Testis (tissue), 2 donors: ENCODE measurements around the gene CRAT.

Experiments
- POLR2A ChIP-seq: fragments of 450-650 bp; IDR thresholded peaks from one replicate; pipeline ENCODE4 v1.6.1; 2017; ENCODE audit warnings: antibody characterized with exemption, mild to moderate bottlenecking, moderate library complexity
- TF ChIP-seq, protein P1 (sequence below), 3 experiments: fragments of 450-650 bp in 2 of 3; fragments of 200-600 bp in 1 of 3; sonication (generic) in 1 of 3; IDR thresholded peaks; one replicate each; pipeline ENCODE4 v1.5.1; 2016 to 2019; ENCODE audit warnings: antibody characterized with exemption in 3 of 3, mild to moderate bottlenecking in 2 of 3, moderate library complexity in 1 of 3

DNA sequence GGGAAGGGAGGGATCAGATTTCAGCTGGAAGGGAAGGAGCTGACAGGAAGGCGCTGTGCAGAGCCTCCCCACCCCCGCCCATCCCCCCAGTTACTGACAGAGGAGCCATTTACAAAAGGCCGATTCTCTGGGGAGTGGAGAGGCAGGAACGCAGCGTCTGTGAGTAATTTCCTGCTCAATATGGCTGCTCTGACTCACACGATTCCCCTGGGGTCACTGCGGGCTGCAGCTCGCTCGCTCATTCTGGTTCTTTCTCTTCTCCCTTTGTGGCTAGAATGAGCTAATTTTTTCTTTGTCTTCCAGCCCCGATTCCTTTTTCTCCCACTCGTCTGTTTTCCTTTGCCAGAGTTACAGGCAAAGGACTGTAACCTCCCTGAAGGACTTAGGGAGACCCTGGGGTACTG is 29.4 kb upstream of the CRAT start:
- TF ChIP-seq, protein P1, sequence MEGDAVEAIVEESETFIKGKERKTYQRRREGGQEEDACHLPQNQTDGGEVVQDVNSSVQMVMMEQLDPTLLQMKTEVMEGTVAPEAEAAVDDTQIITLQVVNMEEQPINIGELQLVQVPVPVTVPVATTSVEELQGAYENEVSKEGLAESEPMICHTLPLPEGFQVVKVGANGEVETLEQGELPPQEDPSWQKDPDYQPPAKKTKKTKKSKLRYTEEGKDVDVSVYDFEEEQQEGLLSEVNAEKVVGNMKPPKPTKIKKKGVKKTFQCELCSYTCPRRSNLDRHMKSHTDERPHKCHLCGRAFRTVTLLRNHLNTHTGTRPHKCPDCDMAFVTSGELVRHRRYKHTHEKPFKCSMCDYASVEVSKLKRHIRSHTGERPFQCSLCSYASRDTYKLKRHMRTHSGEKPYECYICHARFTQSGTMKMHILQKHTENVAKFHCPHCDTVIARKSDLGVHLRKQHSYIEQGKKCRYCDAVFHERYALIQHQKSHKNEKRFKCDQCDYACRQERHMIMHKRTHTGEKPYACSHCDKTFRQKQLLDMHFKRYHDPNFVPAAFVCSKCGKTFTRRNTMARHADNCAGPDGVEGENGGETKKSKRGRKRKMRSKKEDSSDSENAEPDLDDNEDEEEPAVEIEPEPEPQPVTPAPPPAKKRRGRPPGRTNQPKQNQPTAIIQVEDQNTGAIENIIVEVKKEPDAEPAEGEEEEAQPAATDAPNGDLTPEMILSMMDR (IDR thresholded peaks at IDR 0.05) = no peak
- TF ChIP-seq POLR2A = no peak
